NCI-H524 (cell line): ENCODE measurements around the gene SCGB3A2.

Source experiments
- DNase-seq, 2 experiments: peaks; one replicate each; lab custom pipeline; 2025; lab: John Stamatoyannopoulos, UW

SCGB3A2 gene

DNA sequence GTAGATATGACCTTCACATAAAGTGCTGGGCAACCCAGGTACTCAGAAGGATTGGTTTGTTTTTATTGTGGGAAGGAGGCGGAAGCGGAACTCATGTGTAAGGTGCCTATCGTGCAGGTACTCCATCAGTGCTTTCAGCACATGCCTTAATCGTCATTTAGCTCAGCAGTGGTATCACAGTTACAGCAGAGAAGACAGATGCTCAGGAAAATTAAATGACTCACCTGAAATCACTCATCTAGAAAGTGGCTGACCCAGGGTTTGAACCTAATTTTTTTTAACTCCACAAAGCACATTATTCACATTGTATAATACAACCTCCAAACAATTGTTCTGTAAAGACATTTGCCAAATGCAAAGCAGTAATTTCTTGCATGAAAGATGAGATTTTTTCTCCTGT lies 25.6 kb downstream of the SCGB3A2 start:
- DNase-seq, result peak in 1 of 2 experiments; percentile 1

DNA sequence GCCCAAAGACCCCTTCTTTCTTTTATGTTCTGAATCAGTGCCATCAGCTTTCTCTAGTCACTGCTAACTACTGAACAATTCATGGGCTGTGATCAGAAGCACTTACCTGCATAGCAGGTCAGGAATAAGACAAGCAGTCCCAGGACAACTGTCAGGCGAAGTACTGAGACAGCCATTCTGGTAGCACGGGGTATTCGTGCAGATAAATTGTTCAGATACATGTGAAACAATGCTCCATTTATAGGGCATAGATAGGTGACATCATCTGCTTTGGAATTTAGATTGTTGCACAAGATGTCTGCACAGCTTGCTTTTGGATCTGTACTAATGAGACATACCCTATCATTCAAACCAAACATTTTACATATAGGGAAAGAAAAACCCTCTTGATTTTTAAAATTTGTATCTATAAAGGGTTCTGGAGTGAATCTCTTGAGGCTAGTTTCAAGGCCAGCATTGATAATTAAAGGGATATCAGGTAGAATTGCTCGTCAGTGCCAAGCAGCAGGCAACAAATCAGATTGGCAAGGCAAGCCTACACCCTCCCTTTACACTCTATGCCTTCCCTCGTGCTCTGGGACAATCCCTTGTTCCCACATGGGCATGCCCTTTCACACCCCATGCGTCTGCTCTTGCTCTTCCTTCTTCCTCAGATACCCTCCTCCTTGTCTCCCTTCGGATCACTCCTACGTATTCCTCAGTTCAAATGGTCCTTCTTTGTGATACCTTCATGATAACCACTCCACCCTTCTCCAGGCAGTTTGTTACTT lies 28.0 kb downstream of the SCGB3A2 start, which contains the start of gene C5orf46:
Gene C5orf46 (minus strand): TSS at position 213 of the 770 bp plus-strand sequence. CDS start 37 bp downstream, at position 176.
- no peak for DNase-seq

DNA sequence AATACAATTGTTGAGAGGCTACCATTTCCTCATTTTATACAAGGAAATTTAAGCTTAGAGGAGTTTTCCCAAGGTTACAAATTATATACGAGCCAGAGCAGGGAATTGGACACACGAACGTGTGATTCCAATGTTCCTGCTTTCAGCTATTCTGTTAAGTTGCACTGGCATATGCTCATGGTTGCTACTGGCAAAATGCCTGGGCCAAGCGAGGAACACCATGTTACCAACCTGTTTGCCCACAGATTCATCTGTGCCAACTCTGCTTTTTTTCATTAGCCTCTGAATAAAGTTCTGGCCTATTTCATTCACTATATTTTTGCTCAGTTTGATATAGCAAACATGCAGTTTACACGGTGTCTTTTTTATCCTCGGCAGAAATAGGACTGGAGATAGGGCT lies 32.9 kb downstream of the SCGB3A2 start:
- DNase-seq, result no peak

DNA sequence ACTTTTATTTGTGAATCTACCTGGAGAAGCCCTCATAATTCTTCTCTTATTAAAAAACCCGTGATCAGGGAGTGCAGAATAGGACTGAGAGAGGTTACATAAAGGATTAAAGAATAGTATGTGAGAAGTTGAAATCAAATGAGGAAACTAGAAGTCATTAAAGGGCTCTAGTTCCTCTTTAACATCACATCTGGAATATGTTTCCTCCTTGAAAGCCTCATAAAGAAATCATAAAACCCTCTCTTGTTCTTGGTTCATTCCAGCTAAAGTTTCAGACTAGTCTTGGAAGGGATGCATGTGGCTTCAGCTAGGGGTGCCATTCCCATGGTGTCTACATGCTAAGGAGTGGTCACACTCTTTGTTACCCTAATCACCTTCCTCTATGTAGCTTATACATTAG lies 33.5 kb downstream of the SCGB3A2 start:
- no peak for DNase-seq

DNA sequence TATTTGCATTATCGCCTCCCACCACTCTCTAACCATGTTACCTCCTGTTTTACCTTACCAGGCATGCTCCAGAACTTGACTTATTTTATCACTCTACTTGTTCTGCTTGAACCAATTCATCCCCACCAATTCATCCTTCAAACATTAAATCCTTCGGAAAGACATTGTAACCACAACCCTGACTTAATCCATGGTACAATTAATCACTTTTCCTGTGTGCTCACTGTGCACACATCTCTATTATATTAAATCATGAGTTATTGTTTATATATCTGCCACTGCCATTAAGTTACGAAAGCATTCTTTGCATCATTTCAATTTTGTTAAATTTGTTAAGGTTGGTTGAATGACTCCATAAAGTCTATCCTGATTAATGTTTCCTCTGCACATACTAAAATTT lies 35.3 kb downstream of the SCGB3A2 start:
- DNase-seq, result no peak

DNA sequence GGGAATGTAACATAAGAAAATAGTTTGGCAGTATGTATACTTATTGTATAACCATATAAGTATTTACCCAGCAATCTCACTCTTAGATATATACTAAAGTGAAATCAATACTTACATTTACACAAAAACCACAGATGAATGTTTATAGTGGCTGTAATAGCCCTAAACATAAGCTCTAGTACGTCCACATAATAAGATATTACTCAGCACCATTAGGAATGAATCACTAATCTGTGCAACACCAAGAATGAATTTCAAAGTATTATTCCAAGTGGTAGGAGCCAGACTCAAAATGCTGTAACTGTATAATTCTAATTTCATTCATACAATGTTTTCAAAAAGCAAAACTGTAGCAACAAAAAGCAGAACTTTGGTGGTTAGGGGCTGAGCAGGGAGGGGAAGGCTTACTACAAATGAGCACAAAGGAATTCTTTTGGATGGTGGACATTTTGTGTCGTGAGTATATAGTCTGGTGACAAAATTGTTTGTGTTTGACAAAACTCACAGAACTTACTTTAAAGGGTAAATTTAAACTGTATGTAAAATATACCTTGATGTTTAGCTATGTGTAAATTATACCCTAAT lies 39.7 kb downstream of the SCGB3A2 start:
- DNase-seq, result no peak

DNA sequence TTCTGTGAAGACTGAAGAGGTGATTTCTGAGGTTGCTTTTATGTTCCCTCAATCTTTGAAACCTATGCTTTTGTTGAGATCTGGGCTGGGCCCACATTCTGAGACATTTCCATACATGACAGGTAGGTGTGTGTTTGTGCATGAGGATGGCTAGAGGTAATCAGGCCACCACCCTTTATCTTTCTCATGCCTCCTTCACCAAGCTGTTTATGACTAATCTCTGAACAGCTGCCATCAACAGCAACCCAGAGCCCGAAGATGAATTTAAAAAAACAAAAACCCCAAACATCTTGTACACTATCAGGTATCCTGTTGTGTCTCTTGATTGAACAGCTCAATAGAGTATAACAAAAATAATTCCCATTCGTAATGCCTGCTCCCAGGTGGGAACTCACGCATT lies 40.4 kb downstream of the SCGB3A2 start:
- peak in 1 of 2 experiments; percentile 7 for DNase-seq

DNA sequence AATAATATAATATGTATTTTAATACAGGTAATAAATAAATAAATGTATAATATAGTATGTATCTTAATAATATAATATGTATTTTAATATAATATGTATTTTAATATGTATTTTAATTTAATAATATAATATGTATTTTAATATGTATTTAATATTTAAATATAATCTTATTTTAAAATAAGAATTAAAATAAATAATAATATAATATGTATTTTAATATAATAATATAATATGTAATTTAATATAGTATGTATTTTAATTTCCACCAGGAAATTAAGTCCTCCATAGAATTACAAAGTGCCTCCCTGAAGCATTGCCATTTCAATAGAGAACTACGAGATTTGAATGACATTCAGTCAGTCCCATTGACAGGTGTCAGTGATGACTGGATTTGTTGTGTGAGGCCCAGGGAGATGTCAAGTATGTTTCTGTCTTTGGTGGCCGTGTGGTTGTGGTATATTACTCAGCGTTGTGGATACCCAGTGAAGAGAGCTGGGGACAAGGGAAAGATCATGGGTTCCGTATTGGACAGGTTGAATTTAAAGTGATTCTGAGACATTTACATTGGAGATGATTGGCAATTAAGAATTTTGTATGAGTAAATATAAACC lies 42.0 kb downstream of the SCGB3A2 start:
- no peak for DNase-seq

DNA sequence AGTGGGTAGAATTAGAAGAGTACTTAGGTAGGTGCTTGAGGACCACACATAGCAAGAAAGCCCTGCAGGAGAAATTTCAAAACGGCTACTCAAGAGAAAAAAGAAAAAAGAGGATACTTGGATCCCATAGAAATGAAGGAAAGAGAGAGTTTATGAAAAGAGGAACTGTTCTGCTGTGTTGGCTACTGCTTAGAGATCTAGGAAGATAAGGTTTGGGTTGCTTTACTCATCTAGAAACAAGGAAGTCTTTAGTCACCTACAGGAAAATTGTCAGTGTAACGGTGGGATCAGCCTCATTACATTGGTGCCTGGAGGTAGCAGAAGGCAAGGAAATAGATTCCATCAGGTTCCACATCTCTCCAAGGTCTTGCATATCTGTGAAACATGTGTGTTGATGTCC lies 42.6 kb downstream of the SCGB3A2 start:
- DNase-seq, result no peak

DNA sequence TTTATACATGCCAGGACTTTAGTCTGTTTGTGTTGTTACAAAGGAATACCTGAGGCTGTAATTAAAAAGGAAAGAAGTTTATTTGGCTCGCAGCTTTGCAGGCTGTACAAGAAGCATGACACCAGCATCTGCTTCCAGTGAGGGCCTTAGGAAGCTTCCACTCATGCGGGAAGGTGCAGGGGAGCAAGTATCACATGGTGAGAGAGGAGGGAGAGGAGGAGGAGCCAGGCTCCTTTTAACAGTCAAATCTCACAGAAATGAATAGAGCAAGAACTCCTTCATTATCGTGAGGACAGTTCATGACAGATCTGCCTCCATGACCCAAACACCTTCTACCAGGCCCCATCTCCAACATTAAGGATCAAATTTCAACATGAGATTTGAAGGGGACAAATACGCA lies 46.5 kb downstream of the SCGB3A2 start:
- no peak for DNase-seq

DNA sequence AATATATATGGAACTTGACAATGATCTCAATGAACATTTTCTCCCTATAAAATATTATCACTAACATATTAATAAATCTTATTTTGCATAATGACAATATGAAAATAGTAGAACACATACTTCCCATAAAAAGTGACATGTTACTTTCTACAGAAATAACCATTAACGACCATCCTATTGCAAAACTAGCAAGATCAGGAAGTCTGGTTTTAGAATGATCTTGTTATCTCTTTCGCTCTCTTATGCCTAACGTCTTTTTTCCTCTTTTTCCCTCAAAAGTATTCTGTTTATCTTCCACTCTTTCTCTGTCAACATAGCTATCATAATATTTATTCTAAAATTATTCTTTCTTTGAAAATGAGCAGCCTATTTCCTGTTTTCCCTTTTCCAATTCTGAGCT lies 49.4 kb downstream of the SCGB3A2 start:
- DNase-seq, result no peak

DNA sequence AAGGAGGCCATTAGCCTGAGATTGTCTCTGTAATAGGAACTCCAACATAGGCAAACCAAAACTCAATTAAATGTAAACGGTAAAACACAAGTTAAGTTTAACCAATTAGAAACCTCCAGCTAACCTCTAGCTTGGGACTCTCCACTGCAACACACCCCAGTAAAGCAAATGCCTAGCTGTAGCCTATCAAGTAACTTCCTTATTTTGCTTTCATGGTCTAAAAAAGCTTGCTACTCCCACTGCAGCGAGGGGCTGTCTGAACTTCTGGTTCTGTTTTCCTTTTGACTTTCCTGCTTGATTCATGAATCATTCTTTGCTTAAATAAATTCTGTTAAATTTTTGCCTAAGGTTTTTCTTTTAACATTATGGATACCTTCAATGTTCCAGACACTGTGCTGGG lies 52.3 kb downstream of the SCGB3A2 start:
- no peak for DNase-seq
